ENCODE results near the gene METTL23. TPM values are rescaled to one million over a fixed set of nuclear protein-coding genes. Genes with fewer than 3 reads are reported as not detected.

The METTL23 gene
- total RNA-seq, 1 donor from 2014 or later: 36.3 TPM

DNA sequence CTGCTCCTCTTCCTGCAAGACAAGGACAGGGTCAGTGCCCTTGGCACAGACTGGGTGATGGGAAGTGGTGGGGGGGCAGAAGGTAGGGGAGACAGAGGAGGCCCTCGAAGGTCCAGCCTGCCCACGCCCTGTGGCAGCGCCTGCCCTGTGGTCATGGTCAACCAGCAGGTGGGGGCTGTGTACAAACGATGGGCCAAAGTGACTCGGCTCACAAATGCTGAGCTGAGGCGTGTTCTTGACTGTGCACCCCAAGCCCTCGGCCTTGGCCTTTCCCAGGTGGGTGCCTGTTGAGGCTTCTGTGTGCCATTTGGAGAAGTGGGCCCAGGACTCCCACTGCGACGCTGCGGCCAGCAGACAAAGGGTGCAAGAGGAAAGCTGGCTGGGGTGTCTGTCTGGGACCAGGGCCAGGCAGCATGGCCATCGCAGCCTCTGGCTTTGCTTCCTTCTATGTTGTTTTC, 38.4 kb upstream of the METTL23 start:
- H3K4me1 Mint-ChIP-seq (ENCODE audit: unreplicated experiment): peaks cover 75% of the 10 kb centered on the region
- H3K4me3 Mint-ChIP-seq (ENCODE audit: unreplicated experiment): peak overlapping the region; percentile 24
- H3K27ac Mint-ChIP-seq (ENCODE audit: unreplicated experiment): peak overlapping the region; percentile 95
- H3K36me3 Mint-ChIP-seq (ENCODE audit: unreplicated experiment): peaks cover 12% of the 10 kb centered on the region
- DNase-seq (ENCODE audit: extremely low spot score, unreplicated experiment): no peak
- TF ChIP-seq, protein P1, sequence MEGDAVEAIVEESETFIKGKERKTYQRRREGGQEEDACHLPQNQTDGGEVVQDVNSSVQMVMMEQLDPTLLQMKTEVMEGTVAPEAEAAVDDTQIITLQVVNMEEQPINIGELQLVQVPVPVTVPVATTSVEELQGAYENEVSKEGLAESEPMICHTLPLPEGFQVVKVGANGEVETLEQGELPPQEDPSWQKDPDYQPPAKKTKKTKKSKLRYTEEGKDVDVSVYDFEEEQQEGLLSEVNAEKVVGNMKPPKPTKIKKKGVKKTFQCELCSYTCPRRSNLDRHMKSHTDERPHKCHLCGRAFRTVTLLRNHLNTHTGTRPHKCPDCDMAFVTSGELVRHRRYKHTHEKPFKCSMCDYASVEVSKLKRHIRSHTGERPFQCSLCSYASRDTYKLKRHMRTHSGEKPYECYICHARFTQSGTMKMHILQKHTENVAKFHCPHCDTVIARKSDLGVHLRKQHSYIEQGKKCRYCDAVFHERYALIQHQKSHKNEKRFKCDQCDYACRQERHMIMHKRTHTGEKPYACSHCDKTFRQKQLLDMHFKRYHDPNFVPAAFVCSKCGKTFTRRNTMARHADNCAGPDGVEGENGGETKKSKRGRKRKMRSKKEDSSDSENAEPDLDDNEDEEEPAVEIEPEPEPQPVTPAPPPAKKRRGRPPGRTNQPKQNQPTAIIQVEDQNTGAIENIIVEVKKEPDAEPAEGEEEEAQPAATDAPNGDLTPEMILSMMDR (IDR thresholded peaks at IDR 0.05): no peak
- no peaks in the 10 kb centered on the region for H3K27me3 Mint-ChIP-seq (ENCODE audit: unreplicated experiment)
- H3K9me3 Mint-ChIP-seq (ENCODE audit: unreplicated experiment): no peaks in the 10 kb centered on the region

- Mint-ChIP-seq H3K9me3 (ENCODE audit: unreplicated experiment) (no peaks in the 10 kb centered on the region), H3K27ac (ENCODE audit: unreplicated experiment) (peak overlapping the region; percentile 95), H3K4me3 (ENCODE audit: unreplicated experiment) (no peak overlapping the region), H3K4me1 (ENCODE audit: unreplicated experiment) (peaks cover 71% of the 10 kb centered on the region), H3K27me3 (ENCODE audit: unreplicated experiment) (no peaks in the 10 kb centered on the region), H3K36me3 (ENCODE audit: unreplicated experiment) (peaks cover 5% of the 10 kb centered on the region)
- TF ChIP-seq, protein P1 (IDR thresholded peaks at IDR 0.05): no peak
- DNase-seq (ENCODE audit: extremely low spot score, unreplicated experiment): no peak
Observed at GRCh38 chr17:76689859-76690258, 36.8 kb upstream of the METTL23 start.

GRCh38 chr17:76690596-76691280, 35.9 kb upstream of the METTL23 start:
- Mint-ChIP-seq H3K4me1 (ENCODE audit: unreplicated experiment) (peaks cover 74% of the 10 kb centered on the region), H3K27me3 (ENCODE audit: unreplicated experiment) (no peaks in the 10 kb centered on the region), H3K4me3 (ENCODE audit: unreplicated experiment) (no peak overlapping the region), H3K9me3 (ENCODE audit: unreplicated experiment) (no peaks in the 10 kb centered on the region), H3K27ac (ENCODE audit: unreplicated experiment) (no peak overlapping the region), H3K36me3 (ENCODE audit: unreplicated experiment) (peaks cover 8% of the 10 kb centered on the region)
- TF ChIP-seq, protein P1 (IDR thresholded peaks at IDR 0.05): no peak
- DNase-seq (ENCODE audit: extremely low spot score, unreplicated experiment): no peak

DNA sequence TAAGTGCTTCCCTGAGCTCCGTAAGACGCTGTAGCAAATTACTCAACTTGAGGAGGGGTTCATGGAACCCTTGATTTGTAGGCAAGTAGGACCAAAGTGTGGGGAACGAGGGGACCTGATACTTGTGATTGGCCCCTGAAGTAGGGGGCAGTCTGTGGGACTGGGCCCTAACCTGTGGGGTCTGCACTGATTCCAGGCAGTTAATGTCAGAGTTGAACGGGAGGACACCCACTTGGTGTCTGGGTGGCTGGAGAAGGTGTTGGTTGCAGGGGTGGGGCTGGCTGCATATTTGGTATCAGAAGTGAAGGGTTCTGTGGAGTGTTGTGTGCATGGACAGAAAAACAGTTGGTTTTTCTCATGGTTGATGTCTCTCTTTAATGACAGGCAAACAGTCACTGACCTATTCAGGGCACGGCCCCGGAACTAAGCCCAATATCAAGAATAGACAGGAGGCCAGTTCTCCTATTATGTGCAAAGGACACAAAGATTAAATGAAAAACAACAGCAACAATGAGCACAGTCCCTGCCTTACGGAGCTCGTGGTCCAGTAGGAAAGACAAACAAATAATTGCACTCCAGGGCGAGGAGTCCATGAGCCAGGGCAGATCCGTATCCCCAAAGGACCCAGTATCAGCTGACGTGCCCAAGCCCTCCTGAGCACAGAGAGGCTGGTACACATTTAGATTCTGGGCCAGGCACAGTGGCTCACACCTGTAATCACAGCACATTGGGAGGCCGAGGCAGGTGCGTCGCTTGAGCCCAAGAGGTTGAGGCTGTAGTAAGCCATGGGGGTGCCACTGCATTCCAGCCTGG, 35.1 kb upstream of the METTL23 start:
- peaks cover 74% of the 10 kb centered on the region for H3K4me1 Mint-ChIP-seq (ENCODE audit: unreplicated experiment)
- H3K9me3 Mint-ChIP-seq (ENCODE audit: unreplicated experiment): no peaks in the 10 kb centered on the region
- H3K27ac Mint-ChIP-seq (ENCODE audit: unreplicated experiment): peak overlapping the region; percentile 12
- no peaks in the 10 kb centered on the region for H3K27me3 Mint-ChIP-seq (ENCODE audit: unreplicated experiment)
- TF ChIP-seq, protein P1 (IDR thresholded peaks at IDR 0.05): no peak
- DNase-seq (ENCODE audit: extremely low spot score, unreplicated experiment): no peak
- H3K36me3 Mint-ChIP-seq (ENCODE audit: unreplicated experiment): peaks cover 7% of the 10 kb centered on the region
- no peak overlapping the region for H3K4me3 Mint-ChIP-seq (ENCODE audit: unreplicated experiment)

All from osteocyte (in vitro differentiated cells).